IMR-90 (cell line): Measurements from ENCODE around the gene CRIM1. TPM values are rescaled to one million over a fixed set of nuclear protein-coding genes. Genes with fewer than 3 reads are reported as not detected.

Source experiments
- ATAC-seq: fragments of 200-7000 bp; cut with Tn5 transposase; 2 replicates; pipeline ENCODE4 v1.9.1; 2020; ENCODE audit warnings: low read depth, mild to moderate bottlenecking, moderate library complexity
- BruUV-seq: library from RNA; stranded (reverse); fragments of 400-500 nt; replicated peaks from 2 replicates; lab custom pipeline; 2021; lab: Mats Ljungman, UMichigan
- CTCF ChIA-PET: fragments of 300-600 bp; formaldehyde crosslinking; extraction: SDS; loops from one replicate; lab custom pipeline; 2021; ENCODE audit warnings: antibody characterized with exemption; lab: Yijun Ruan, JAX
- POLR2A ChIA-PET: fragments of 300-600 bp; sonication (Branson Sonifier 250); formaldehyde crosslinking; loops from one replicate; lab custom pipeline; 2022; ENCODE audit warnings: antibody characterized with exemption; ENCODE audit not compliant: unreplicated experiment; lab: Charles Lee
- DNase-seq: peaks from one replicate; pipeline ENCODE4 v3.0.0; 2013
- H2AFZ ChIP-seq: replicated peaks from 2 replicates; pipeline ENCODE3; 2013; ENCODE audit warnings: low read length, mild to moderate bottlenecking; ENCODE audit not compliant: poor library complexity
- H2AK5ac ChIP-seq: 2 replicates; pipeline ENCODE4 v1.6.1; 2013; ENCODE audit warnings: low read depth, low read length, inconsistent platforms
- H2AK9ac ChIP-seq: replicated peaks from 2 replicates; pipeline ENCODE3; 2013; ENCODE audit warnings: mild to moderate bottlenecking, low read depth, low read length, moderate library complexity; ENCODE audit not compliant: poor library complexity
- H2BK120ac ChIP-seq: 2 replicates; pipeline ENCODE4 v1.6.1; 2013; ENCODE audit warnings: low read depth, low read length, inconsistent platforms
- H2BK15ac ChIP-seq: 3 replicates; pipeline ENCODE4 v1.6.1; 2013; ENCODE audit warnings: low read depth, low read length, inconsistent platforms
- H2BK20ac ChIP-seq: 2 replicates; pipeline ENCODE4 v1.6.1; 2013; ENCODE audit warnings: low read depth, mild to moderate bottlenecking, inconsistent platforms, low read length, moderate library complexity
- H2BK5ac ChIP-seq: 2 replicates; pipeline ENCODE4 v1.6.1; 2013; ENCODE audit warnings: mild to moderate bottlenecking, low read depth, low read length, inconsistent platforms; ENCODE audit not compliant: poor library complexity, severe bottlenecking
- H3K14ac ChIP-seq: replicated peaks from 2 replicates; pipeline ENCODE4 v1.6.1; 2013; ENCODE audit warnings: low read depth, low read length, inconsistent platforms
- H3K18ac ChIP-seq: 2 replicates; pipeline ENCODE4 v1.6.1; 2013; ENCODE audit warnings: low read depth, low read length, control low read depth
- H3K23ac ChIP-seq: 2 replicates; pipeline ENCODE4 v1.6.1; 2013; ENCODE audit warnings: low read depth, low read length, inconsistent platforms
- H3K27ac ChIP-seq: 2 replicates; pipeline ENCODE4 v1.5.1; 2013; ENCODE audit warnings: mild to moderate bottlenecking, control low read depth, low read length; ENCODE audit not compliant: insufficient read depth
- H3K27me3 ChIP-seq: 2 replicates; pipeline ENCODE4 v1.6.1; 2013; ENCODE audit warnings: low read length; ENCODE audit not compliant: control insufficient read depth, insufficient read depth
- H3K36me3 ChIP-seq: 2 replicates; pipeline ENCODE4 v1.6.1; 2013; ENCODE audit warnings: low read length, mixed read lengths; ENCODE audit not compliant: control insufficient read depth, insufficient read depth
- H3K4ac ChIP-seq: 2 replicates; pipeline ENCODE4 v1.6.1; 2013; ENCODE audit warnings: low read depth, low read length, inconsistent platforms
- H3K4me1 ChIP-seq: 2 replicates; pipeline ENCODE4 v1.6.1; 2013; ENCODE audit warnings: low read length, mixed read lengths; ENCODE audit not compliant: control insufficient read depth, insufficient read depth
- H3K4me2 ChIP-seq: 2 replicates; pipeline ENCODE4 v1.6.1; 2013; ENCODE audit warnings: low read depth, mild to moderate bottlenecking, control low read depth, low read length, moderate library complexity
- H3K4me3 ChIP-seq: 2 replicates; pipeline ENCODE4 v1.5.1; 2013; ENCODE audit warnings: low read depth, mild to moderate bottlenecking, control low read depth, low read length, moderate library complexity; ENCODE audit not compliant: insufficient read depth
- H3K56ac ChIP-seq: 2 replicates; pipeline ENCODE4 v1.6.1; 2013; ENCODE audit warnings: low read length, inconsistent platforms; ENCODE audit not compliant: insufficient read depth; ENCODE audit errors: extremely low read depth
- H3K79me1 ChIP-seq, 2 experiments: 2 replicates each; pipeline ENCODE4 v1.6.1; 2013; ENCODE audit warnings: low read length in 2 of 2, inconsistent platforms in 1 of 2, low read depth in 1 of 2
- H3K9ac ChIP-seq: 2 replicates; pipeline ENCODE4 v1.6.1; 2013; ENCODE audit warnings: low read depth, low read length, control low read depth
- H3K9me1 ChIP-seq: 2 replicates; pipeline ENCODE4 v1.6.1; 2013; ENCODE audit warnings: low read length, inconsistent platforms; ENCODE audit not compliant: insufficient read depth
- H3K9me3 ChIP-seq: 2 replicates; pipeline ENCODE4 v1.6.1; 2013; ENCODE audit warnings: low read length; ENCODE audit not compliant: control insufficient read depth, insufficient read depth
- H4K20me1 ChIP-seq: 2 replicates; pipeline ENCODE4 v1.6.1; 2013; ENCODE audit warnings: low read length, inconsistent platforms; ENCODE audit not compliant: insufficient read depth
- H4K5ac ChIP-seq: 2 replicates; pipeline ENCODE4 v1.6.1; 2013; ENCODE audit warnings: mild to moderate bottlenecking, low read depth, low read length, control low read depth
- H4K8ac ChIP-seq, 2 experiments: 2 replicates each; pipeline ENCODE4 v1.6.1; 2013; ENCODE audit warnings: low read depth in 2 of 2, low read length in 2 of 2, control low read depth in 1 of 2, inconsistent platforms in 1 of 2
- H4K91ac ChIP-seq: 2 replicates; pipeline ENCODE4 v1.6.1; 2013; ENCODE audit warnings: low read depth, low read length, inconsistent platforms; ENCODE audit not compliant: insufficient read depth
- FOS ChIP-seq: fragments of 150-350 bp; IDR thresholded peaks from 2 replicates; pipeline ENCODE4 v1.6.1; 2016; ENCODE audit warnings: low read depth, low read length
- MAFK ChIP-seq: IDR thresholded peaks from 2 replicates; pipeline ENCODE4 v1.6.1; 2012; ENCODE audit warnings: low read depth, low read length, improper control_type of control experiment
- MAZ ChIP-seq: IDR thresholded peaks from 2 replicates; pipeline ENCODE4 v1.6.1; 2012; ENCODE audit warnings: low read depth, mild to moderate bottlenecking, low read length, improper control_type of control experiment, moderate library complexity, borderline replicate concordance
- MXI1 ChIP-seq: IDR thresholded peaks from 2 replicates; pipeline ENCODE4 v1.6.1; 2012; ENCODE audit warnings: low read depth, mild to moderate bottlenecking, low read length, moderate library complexity, borderline replicate concordance
- NFE2L2 ChIP-seq: fragments of 150-350 bp; IDR thresholded peaks from 2 replicates; pipeline ENCODE4 v1.6.1; 2016; ENCODE audit warnings: low read depth, mild to moderate bottlenecking, low read length
- POLR2A ChIP-seq: IDR thresholded peaks from 2 replicates; pipeline ENCODE4 v1.6.1; 2012; ENCODE audit warnings: mild to moderate bottlenecking, low read depth, low read length
- RAD21 ChIP-seq: IDR thresholded peaks from 2 replicates; pipeline ENCODE4 v1.6.1; 2012; ENCODE audit warnings: low read length, improper control_type of control experiment
- RCOR1 ChIP-seq: IDR thresholded peaks from 2 replicates; pipeline ENCODE4 v1.6.1; 2012; ENCODE audit warnings: mild to moderate bottlenecking, low read length, improper control_type of control experiment; ENCODE audit not compliant: insufficient replicate concordance
- SMC3 ChIP-seq: fragments of 150-350 bp; IDR thresholded peaks from 2 replicates; pipeline ENCODE4 v1.6.1; 2016; ENCODE audit warnings: low read depth, mild to moderate bottlenecking, antibody characterized with exemption, low read length, moderate library complexity
- WGBS, 2 experiments: methylation state at CpG; one replicate each; pipeline versions ENCODE4 v1.1.5 to v1.1.7; 2013; ENCODE audit warnings: missing lambda C conversion rate in 2 of 2; ENCODE audit not compliant: insufficient read length in 1 of 2; ENCODE audit errors: extremely low coverage in 2 of 2; 5-methylcytosine and 5-hydroxymethylcytosine counted together
- dilution Hi-C: fragments of 300-500 bp; cut with HindIII; formaldehyde crosslinking; loops from one replicate; pipeline ENCODE4 v1.14.3; 2018; ENCODE audit warnings: low sequenced_read_pairs; ENCODE audit not compliant: unreplicated experiment
- in situ Hi-C: fragments of 300-500 bp; cut with MboI; formaldehyde crosslinking; loops from 3 replicates; pipeline ENCODE4 v1.14.3; 2019; ENCODE audit warnings: low sequenced_read_pairs, inconsistent platforms, mixed read lengths
- intact Hi-C: fragments of 100-400 bp; cut with micrococcal nuclease; formaldehyde crosslinking; loops from 2 replicates; pipeline ENCODE4 v1.10.0; 2022
- polyA plus RNA-seq, 3 experiments: library from polyadenylated mRNA; depleted of rRNA; stranded (reverse); fragments of >200 nt; gene quantifications; 2 replicates each; pipeline ENCODE4 v1.2.3, GENCODE V29; 2012; ENCODE audit warnings: low replicate concordance in 1 of 3
- total RNA-seq: library from RNA; depleted of rRNA; stranded (reverse); fragments of >200 nt; gene quantifications from 2 replicates; pipeline ENCODE4 v1.2.3, GENCODE V29; 2012
- TF ChIP-seq, protein P1 (sequence below): fragments of 150-350 bp; IDR thresholded peaks from 2 replicates; pipeline ENCODE4 v1.6.1; 2016; ENCODE audit warnings: low read depth, mild to moderate bottlenecking, low read length, moderate library complexity, borderline replicate concordance
- TF ChIP-seq, protein P2 (sequence below): conservative IDR thresholded peaks from 2 replicates; pipeline ENCODE4 v1.5.1; 2012; ENCODE audit warnings: mild to moderate bottlenecking, low read depth, low read length, improper control_type of control experiment

The CRIM1 gene
- total and polyA plus RNA-seq, 2 of the 4 experiments (the other 2 are of a cell fraction) = 285 to 490 TPM

DNA sequence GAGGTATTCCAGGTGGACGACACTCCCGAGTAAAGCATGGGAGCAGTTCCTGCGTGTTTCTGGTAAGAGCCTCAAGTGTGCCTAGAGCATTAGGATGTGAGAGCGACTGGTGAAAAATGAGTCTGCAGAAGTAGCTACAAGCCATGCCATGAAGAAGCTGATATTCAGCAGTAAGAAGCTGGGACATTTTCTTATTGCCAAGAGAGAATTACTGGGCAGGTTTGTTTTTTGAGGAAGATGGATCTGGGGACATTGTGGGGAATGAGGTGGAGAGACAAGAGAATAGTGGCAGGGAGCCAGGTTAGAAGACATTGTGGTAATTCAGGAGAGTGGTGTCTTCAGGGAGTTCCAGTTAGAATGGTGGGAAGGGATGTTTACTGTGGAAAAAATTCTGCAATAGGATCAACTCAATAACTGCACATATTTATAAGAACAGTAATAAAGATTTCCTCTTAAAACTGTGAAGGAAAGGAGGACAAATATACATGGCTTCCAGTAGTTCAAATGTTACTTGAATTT is 38.2 kb downstream of the CRIM1 start:
- CTCF ChIA-PET = no interaction called here
- H3K36me3 ChIP-seq = peaks cover 11% of the 10 kb centered on the region
- WGBS, 2 experiments = 90% methylated on average over 4 of the region's 4 CpGs; no CpG with 5 or more reads in 1 of the 2 experiments

More for the DNA sequence above, 38.2 kb downstream of the CRIM1 start:
- TF ChIP-seq, protein P1, sequence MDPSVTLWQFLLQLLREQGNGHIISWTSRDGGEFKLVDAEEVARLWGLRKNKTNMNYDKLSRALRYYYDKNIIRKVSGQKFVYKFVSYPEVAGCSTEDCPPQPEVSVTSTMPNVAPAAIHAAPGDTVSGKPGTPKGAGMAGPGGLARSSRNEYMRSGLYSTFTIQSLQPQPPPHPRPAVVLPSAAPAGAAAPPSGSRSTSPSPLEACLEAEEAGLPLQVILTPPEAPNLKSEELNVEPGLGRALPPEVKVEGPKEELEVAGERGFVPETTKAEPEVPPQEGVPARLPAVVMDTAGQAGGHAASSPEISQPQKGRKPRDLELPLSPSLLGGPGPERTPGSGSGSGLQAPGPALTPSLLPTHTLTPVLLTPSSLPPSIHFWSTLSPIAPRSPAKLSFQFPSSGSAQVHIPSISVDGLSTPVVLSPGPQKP = no peak
- TF ChIP-seq NFE2L2 = no peak
- TF ChIP-seq SMC3 = no peak
- TF ChIP-seq, protein P2, sequence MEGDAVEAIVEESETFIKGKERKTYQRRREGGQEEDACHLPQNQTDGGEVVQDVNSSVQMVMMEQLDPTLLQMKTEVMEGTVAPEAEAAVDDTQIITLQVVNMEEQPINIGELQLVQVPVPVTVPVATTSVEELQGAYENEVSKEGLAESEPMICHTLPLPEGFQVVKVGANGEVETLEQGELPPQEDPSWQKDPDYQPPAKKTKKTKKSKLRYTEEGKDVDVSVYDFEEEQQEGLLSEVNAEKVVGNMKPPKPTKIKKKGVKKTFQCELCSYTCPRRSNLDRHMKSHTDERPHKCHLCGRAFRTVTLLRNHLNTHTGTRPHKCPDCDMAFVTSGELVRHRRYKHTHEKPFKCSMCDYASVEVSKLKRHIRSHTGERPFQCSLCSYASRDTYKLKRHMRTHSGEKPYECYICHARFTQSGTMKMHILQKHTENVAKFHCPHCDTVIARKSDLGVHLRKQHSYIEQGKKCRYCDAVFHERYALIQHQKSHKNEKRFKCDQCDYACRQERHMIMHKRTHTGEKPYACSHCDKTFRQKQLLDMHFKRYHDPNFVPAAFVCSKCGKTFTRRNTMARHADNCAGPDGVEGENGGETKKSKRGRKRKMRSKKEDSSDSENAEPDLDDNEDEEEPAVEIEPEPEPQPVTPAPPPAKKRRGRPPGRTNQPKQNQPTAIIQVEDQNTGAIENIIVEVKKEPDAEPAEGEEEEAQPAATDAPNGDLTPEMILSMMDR = no peak
- no peak for TF ChIP-seq FOS
- no peak for TF ChIP-seq MAZ
- no peak for TF ChIP-seq RAD21
- no peak for TF ChIP-seq MXI1
- no peak for TF ChIP-seq RCOR1
- no peak for TF ChIP-seq MAFK
- no peak for TF ChIP-seq POLR2A
- peak overlapping the region; percentile 12; the same call in 1 of the 2 replicates for H3K14ac ChIP-seq
- H2BK120ac ChIP-seq = no peak overlapping the region
- peaks cover 27% of the 10 kb centered on the region for H3K4me1 ChIP-seq
- in situ Hi-C loops = no loop called here
- H3K79me1 ChIP-seq = peaks cover 18 to 62% of the 10 kb centered on the region in 2 experiments
- H3K4ac ChIP-seq = no peak overlapping the region; the same call in 1 of the 2 replicates
- POLR2A ChIA-PET = no interaction called here
- dilution Hi-C loops = no loop called here
- ATAC-seq (no peak), DNase-seq (no peak)
- intact Hi-C loops = no loop called here
- H2AK9ac ChIP-seq = no peak overlapping the region
- no peak overlapping the region for H3K4me2 ChIP-seq
- H2BK20ac ChIP-seq = no peak overlapping the region
- H4K91ac ChIP-seq = no peak overlapping the region
- no peak overlapping the region for H3K9ac ChIP-seq
- H4K8ac ChIP-seq = peak overlapping the region in 1 of 2 experiments; percentile 20; a peak in 1 of 4 replicates
- H3K9me1 ChIP-seq = peaks cover 33% of the 10 kb centered on the region
- H3K23ac ChIP-seq = peak overlapping the region; percentile 22
- no peaks in the 10 kb centered on the region for H3K9me3 ChIP-seq
- no peaks in the 10 kb centered on the region for H3K27me3 ChIP-seq
- peaks cover 69% of the 10 kb centered on the region for H4K20me1 ChIP-seq
- H3K27ac ChIP-seq = peak overlapping the region; percentile 18; the same call in 1 of the 2 replicates
- H4K5ac ChIP-seq = no peak overlapping the region
- no peak overlapping the region; the same call in 1 of the 2 replicates for H3K56ac ChIP-seq
- H2BK5ac ChIP-seq = peak overlapping the region; percentile 18
- no peak overlapping the region for H3K4me3 ChIP-seq
- peak overlapping the region; percentile 71; the same call in 1 of the 2 replicates for H2AK5ac ChIP-seq
- H2AFZ ChIP-seq = no peak overlapping the region
- no peak overlapping the region for H3K18ac ChIP-seq
- no TSS peak for BruUV-seq
- H2BK15ac ChIP-seq = no peak overlapping the region
